GM19468 (cell line): ENCODE measurements around the gene NOS2.
"Not testable (repeated sequence)": the region's sequence is repeated elsewhere in the genome, so short reads cannot be mapped to it uniquely, and the experiment has no call there.

Experiments used
- ATAC-seq: cut with Tn5 transposase; IDR thresholded peaks from one replicate; pipeline ENCODE4 v1.9.1; 2021; ENCODE audit warnings: mild to moderate bottlenecking, moderate library complexity, moderate number of reproducible peaks; ENCODE audit not compliant: unreplicated experiment; ENCODE audit errors: extremely low read depth

The NOS2 gene

DNA sequence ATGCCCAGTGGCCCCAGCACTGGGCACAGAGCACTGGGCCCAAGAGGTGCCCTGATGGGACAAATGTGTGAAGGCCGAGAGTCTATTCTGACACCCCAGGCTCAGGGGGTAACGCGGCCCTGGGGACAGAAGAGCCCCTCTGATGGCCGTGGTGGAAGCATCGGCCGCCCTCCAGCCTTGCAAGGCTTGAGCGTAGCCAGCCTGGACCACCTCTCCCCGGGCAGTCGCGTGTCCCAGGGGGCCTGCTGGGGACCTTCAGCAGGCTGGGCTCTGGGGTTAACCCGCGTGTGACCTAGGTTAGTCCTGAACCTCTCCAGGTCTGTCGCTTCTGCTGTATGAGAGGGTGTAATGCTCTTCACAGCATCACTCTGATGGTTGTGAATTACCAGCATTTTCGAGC lies 40.8 kb downstream of the NOS2 start:
- ATAC-seq = no peak

DNA sequence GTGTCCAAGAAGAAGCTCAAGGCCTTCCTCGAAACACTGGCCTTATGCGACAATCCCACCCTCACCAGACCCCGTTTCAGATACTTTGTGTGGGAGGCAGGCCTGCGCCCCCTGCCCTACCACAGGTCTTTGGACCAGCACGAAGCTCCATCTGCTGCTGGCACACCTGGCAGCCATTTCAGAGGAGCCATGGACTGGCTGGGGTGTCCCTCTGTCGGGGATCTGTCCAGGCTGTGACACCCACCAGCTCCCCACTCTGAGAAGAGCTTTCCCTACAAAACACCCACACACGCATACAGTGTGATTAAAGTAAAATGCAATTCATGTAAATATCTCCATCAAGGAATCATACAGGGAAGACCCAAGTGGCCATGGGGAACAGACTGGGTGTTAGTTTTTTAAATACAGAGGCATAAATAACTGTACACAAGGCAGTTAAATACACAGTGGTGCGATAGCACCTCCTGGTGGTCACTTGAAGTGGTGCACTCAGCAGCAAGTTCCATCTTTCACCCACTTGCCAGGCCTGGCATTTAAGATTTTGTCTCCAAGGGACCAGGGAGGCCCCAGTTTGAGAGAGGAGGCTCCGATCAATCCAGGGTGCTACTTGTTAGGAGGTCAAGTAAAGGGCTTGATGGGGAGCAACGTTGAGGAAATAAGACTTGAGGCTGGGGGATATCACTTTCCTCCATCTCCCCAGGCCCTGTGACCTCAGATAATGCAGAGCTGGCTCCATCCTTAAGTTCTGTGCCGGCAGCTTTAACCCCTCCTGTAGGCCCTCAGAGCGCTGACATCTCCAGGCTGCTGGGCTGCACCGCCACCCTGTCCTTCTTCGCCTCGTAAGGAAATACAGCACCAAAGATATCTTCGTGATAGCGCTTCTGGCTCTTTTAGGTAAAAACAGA lies 43.6 kb downstream of the NOS2 start:
- ATAC-seq = no peak

DNA sequence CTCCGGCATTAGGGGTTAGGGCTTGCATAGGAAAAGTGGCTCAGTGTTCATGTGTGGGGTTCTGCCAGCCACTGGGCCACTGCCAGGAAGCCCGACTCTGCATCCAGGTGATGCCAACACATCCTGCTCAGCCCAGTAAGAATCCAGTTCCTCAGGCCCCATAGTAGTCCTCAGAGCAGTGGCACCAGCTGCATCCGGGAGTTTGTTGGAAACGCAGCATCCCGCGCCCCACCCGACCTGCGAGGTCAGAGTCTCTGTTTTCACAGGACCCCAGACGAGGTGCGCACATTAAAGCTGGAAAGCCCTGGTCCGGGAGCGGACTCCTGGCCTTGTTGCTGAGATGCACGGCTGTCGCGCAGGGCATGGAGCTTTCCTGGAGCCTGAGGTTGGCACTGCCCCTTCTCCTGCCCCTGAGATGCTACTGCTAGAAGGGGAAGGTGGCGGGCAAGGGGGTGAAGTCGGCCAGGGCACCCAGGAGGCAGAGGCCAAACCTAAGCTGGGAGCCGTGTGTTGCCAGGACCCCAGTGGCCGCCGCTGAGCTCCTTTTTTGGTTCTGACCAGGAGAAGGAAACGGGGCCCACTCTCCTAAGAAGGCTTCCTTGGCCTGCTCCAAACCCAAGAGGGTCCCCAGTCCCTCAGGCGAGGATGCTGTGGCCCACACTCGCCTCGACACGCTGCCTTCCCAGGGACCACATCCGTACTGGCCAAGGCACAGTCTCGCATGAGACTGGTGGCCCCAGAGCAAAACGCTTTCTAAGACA lies 44.4 kb downstream of the NOS2 start:
- no peak for ATAC-seq

DNA sequence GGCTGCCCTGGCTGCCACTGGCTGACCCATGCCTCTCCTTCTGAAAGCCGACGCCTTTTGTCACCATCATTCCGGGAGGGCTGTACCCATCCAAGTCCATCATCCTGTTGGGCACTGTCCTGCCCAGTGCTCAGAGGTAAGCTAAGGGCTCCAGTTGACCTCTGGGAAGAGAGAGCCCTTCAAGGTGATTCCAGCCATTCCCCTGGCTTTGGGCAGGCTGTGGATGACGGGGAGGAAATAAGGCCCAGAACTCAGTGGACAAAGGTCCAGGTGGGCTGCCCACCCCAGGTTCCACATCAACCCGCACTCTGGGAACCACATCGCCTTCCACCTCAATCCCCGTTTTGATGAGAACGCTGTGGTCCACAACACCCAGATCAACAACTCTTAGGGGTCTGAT lies 45.8 kb downstream of the NOS2 start:
- ATAC-seq = no peak

DNA sequence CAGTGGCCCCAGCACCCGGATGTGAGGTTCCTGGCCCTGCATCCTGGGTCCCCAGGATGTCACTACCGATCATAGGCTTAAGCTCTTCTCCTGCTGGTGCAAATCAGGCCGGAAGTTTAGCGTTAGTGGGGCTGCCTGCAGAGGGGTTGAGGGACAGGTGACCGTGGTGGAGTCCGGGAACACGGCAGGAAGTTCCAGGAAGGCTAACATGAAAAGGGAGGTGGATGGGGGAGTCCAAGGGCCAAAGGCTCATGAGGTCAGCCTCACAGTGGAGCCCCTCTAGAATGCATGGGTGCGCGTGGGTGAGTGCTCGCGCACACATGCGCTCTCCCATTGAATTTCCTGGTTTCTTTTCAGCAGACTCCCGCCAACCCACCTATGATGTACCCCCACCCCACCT lies 46.6 kb downstream of the NOS2 start:
- not testable (repeated sequence) for ATAC-seq

DNA sequence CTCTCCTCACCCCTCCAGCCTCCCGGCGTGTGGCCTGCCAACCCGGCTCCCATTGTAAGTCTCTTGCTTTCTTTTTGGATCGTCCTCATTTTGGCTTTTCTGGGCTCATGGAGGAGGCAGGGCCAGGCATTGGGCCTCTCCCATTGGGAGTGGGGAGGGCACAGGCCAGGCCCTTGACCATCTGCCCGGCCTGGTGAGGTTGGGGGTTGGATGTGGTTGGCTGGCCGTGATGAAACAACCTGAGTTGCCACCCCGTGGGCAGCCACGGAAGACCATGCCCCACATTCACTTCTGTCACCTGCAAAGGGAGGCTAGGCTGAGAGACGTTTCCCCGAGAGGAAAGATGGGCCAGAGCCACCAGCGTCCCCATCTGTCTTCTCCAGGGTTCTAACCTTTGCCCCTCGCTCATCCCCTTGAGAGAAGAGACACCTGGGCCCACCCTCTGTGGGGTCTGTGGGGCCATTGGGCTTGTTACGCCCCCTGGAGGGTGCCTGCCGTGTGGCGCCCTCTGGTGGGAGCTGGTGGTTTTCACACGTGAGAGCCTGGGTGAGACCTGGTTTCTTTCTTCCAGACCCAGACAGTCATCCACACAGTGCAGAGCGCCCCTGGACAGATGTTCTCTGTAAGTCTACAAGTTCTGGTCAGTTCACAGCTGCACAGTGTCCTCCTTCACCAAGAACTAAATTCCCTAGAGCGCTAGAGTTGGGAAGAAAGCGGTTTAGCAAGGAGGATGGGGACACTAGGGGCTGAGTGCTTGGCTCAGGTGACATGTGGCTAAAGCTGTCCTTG lies 47.3 kb downstream of the NOS2 start:
- not testable (repeated sequence) for ATAC-seq

DNA sequence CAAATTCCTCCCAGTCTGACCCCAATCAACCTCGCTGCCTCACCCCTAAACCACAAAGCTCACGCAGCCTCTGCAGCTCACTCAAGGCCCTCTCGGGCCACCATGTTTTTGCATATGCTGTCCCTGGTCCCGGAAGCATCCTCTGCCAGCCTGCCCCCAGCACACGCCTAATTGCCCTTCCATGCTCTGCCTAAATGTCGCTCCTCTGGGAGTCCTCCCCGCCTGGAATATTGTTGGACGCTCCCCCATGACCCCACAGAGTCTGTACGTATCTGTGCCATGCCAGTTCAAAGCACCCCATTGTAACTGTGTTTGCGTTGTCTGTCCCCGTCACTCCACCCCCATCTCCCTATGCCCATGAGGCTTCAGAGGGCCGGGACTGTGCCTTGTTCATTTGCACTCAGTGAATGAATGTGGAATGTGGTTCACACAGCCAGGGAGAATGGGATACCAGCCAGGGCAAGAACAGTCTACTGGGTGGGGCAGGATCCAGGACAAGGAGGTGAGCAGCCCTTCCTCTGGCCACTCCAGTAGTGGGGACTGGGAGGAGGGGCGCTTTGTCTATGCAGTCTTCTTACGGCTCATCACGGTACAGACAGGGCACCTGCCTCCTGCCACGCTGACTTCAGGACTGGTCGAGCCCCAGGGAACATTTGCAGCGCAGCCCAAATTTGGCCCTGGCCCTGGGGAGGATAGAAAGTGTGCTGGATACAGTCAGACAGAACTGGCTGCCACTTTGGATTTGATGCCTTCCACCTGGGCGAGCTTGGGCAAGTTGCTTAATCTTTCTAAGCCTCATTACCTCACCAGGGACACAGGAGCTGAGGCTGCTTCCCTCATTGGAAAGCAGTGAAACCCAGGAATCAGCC lies 48.5 kb downstream of the NOS2 start:
- no peak for ATAC-seq

DNA sequence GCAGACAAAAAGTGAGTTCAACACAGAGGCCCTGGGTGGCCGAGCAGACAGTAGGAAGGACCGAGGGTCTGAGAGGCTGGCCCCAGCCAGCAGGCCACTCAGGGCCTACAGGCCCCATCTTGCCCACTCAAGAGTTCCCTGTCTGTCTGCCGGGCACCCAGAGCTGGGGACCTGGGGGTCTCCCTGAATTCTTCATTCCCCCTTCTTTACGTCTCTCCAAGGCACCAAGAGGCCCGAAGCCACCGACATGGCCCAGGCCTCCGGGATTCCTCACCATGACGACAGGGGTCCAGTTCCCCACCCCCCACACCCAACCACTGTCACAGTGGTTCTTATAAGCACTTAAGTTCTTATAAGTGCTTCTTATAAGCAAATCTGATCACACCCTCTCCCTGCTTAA lies 49.2 kb downstream of the NOS2 start:
- ATAC-seq = no peak

DNA sequence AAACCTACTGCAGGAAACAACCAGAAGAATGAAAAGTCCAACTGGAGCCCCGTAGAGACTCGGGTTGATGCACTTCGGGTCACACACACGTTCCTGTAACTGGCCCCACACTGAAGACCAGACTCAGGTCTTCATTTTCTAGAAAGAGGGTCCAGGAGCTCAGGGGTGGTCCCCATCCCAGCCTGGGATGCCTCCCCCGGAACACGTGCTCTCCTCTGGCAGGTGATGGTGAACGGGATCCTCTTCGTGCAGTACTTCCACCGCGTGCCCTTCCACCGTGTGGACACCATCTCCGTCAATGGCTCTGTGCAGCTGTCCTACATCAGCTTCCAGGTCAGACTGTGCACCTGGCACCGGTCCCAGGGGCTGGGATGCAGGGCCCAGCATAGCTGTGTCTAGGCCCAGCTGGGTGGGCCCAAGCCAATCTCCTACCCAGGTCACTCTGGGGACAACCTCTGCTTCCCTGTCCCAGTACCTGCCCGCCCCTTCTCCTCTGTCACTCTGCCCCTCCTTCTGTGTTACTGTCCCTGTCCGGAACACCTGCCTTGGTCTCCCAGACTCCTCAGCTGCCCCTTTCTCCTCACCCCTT lies 50.7 kb downstream of the NOS2 start:
- ATAC-seq = not testable (repeated sequence)

DNA sequence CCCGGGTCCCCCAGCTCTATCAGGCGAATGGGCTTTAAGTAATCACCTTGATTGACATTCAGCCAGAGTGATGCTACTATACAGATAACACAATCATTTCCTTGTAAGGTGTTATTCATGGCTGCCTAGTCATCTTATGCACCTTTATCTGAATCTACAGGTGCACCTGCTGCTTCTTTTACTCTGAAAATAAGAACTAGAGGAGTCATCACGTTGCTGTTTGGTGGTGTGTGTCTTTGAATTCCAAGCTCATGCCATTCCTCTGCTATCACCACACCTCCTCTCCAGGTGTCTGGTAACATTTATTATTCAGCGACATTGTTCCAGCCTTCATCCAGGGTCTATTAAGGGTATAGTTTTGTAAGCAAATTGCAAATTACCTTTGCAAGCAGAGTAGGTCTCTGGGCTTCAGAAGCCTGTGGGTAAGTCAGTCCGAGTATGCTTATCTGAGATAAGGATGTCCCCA lies 51.9 kb downstream of the NOS2 start:
- ATAC-seq = no peak

DNA sequence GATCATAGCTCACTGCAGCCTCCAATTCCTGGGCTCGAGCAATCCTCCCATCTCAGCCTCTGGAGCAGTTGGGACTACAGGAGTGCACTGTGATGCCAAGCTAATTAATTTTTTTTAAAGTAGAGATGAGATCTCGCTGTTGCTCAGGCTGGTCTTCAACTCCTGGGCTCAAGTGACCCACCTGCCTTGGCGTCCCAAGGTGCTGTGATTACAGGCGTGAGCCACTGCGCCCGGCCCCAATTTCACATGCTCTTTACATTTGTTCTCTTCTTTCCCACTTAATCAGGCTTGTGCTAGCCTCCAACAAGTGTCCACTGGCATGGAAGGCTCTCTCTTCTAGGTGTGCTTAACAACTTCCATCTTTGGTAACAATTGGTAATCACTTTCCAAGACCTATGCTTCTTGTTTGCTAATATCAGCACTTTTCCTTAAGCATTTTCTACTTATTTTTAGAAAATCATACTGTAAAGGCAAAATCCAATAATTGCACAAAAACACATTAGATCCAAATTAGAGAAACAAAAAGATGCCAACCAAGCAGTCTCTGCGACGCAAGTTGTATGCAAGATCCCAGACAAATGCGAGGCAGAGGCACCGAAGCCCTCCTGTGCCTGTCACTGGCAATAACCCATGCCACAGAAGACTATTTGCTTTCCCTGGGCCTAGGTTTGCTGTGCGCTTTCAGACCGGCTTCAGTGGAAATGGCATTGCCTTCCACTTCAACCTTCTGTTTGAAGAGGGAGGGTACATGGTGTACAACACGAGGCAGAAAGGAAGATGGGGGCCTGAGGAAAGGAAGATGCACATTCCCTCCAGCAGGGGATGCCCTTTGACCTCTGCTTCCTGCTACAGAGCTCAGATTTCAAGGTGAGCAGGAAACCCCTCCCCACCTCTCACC lies 52.6 kb downstream of the NOS2 start:
- no peak for ATAC-seq

DNA sequence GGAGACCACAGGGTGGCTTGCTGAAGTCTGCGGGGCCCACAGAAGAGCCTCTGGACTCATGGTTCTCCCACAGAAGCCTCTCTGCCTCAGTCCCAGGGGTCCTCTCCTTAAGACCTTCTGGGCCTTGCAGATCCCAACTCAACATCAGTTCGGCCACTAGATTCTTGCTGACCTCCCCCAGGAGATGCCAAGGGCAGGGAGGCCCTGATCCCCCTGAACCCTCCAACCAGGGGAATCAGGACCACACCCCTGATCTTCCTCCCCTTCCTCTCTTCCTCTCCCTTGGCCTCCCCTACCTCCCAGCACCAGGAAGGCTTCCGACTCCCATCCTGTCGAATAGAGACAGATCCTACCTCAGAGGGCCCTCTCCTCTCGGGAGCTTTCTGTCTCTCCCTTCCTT lies 53.4 kb downstream of the NOS2 start:
- ATAC-seq = no peak

DNA sequence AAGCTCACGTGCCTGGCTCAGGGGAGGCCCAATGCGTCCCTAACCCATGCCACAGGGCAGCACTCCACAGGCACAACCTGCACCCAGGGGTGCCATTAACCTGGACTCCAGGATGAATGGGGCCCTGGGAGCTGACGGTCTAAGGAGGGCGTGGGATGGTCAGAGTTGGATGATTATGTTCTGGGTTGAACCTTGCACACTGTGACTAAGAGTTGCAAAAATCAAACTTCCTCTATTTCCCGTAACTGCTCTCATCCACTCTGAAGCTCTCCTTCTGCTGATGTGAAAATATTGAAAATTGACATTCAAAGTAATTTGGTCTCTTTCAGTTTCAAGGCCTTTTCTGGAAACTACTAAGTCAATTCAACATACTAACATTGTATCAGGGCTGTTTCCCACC lies 54.0 kb downstream of the NOS2 start:
- not testable (repeated sequence) for ATAC-seq

DNA sequence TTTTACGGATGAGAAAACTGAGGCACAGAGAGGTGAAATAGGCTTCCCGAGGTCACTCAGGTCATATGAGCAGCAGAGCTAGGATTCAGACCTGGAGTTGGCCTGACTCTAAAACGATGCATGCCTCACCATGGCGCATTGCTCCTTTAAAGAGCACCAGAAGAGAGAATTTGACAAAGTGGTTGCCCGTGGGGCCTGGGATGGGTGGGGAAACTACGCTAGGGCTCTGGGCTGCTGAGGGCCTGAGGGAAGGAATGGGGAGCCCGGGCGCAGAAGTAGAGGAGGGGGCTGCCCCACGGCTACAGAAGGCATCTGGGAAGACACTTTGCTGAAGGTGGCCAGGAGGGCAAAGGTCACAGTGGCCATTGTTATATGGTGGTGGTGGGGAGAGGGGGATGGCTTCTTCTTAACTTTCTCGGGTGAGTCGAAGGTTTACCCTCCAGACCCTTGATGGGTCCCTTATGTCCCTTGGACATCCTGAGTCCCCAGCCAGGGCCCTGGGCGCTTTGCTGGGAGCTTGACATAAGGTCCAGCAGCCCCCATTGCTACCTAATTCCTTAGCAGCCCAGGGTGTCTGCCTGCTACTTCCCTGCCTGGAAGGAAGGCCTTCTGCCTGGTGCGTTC lies 55.0 kb downstream of the NOS2 start:
- not testable (repeated sequence) for ATAC-seq

DNA sequence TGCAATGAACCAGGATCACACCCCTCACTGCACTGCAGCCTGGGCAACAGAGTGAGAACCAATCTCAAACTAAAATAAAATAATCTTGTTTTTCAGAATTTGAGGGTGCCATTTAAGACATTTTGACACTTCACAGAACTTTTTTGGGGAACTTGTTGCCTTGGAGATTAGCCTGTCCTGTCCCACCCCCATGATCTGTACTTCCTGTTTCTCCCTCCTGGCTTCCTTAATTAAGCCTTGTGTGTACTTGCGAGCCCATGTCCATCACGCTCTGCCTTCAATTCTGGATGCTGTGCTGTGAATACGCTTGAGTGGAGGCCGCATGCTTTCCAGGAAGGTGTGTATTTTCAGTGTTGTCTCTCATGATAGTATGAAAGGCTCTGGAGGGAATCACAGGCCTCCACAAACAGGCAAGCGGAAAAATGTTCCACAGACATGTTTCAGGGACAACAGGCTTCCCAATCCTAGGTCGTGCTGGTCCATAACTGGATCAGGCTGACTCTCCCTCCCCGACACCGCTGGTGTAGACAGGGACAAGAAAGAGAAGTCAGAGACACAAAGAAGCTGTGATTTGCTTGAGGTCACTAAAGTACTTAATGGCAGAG lies 56.9 kb downstream of the NOS2 start:
- no peak for ATAC-seq

DNA sequence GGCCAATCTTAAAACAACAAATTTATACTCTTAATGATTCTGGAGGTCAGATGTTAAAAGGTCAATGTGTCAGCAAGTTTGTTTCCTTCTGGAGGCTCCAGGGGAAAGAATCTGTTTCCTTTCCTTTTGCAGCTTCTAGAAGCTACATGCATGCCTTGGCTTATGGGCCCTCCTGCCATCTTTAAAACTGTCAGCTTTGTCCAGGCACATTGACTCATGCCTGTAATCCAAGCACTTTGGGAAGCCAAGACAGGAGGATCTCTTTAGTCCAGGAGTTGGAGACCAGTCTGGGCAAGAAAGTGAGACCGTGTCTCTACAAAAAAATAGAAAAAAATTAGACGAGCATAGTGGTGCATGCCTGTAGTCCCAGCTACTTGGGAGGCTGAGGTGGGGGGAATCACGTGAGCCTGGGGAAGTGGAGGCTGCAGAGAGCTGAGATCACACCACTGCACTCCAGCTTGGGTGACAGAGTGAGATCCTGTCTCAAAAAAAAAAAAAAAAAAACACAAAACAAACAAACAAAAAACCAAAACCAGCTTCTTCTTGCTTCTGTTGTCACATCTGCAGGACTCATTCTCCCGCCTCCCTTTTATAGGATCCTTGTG lies 58.3 kb downstream of the NOS2 start:
- no peak for ATAC-seq

DNA sequence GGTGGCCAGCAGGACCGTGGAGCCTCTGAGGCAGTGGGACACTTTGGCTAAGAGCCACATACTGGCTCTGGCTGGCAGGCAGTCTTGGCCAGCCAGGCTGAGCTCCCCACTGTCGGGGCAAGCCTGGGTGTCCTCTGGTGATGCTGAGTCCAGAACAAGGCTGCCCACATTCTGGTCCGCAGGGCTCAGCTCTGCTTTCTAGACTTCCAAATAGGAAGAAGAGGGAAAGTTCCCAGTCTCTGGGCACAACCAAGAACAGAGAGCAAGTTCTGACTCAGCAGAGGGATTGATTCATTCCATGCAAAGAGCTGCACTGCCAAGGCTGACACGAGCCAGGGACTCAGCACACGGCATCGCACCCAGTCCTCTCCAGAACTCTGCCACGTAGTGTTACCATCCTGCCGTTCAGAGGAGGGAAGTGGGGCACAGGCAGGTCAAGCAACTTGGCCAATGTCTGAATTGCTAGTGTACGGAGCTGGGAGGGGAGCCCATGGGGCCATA lies 58.9 kb downstream of the NOS2 start:
- ATAC-seq = no peak
